HG03558 (cell line): ENCODE results near the gene ARHGEF16.

Source experiments
- ATAC-seq: cut with Tn5 transposase; IDR thresholded peaks from one replicate; pipeline ENCODE4 v1.9.1; 2021; ENCODE audit warnings: moderate number of reproducible peaks; ENCODE audit not compliant: unreplicated experiment; ENCODE audit errors: extremely low read depth

The ARHGEF16 gene

GRCh38 chr1:3509721-3510120 is 55.3 kb downstream of the ARHGEF16 start:
- no peak for ATAC-seq

GRCh38 chr1:3510136-3510955 is 55.9 kb downstream of the ARHGEF16 start:
- no peak for ATAC-seq

- ATAC-seq = no peak
Measured at GRCh38 chr1:3510956-3511250, 56.4 kb downstream of the ARHGEF16 start.

GRCh38 chr1:3511306-3511705 is 56.8 kb downstream of the ARHGEF16 start:
- no peak for ATAC-seq

- ATAC-seq = no peak
Measured at GRCh38 chr1:3511856-3512255, 57.4 kb downstream of the ARHGEF16 start.

GRCh38 chr1:3514404-3514803 is 59.9 kb downstream of the ARHGEF16 start:
- ATAC-seq = no peak

- no peak for ATAC-seq
Measured at GRCh38 chr1:3515272-3515671, 60.8 kb downstream of the ARHGEF16 start.

- ATAC-seq = no peak
Measured at GRCh38 chr1:3515774-3516480, 61.5 kb downstream of the ARHGEF16 start.

- no peak for ATAC-seq
Measured at GRCh38 chr1:3516481-3516869, 62.0 kb downstream of the ARHGEF16 start.

GRCh38 chr1:3516911-3517675 is 62.6 kb downstream of the ARHGEF16 start:
- ATAC-seq = no peak

GRCh38 chr1:3518256-3518655 is 63.8 kb downstream of the ARHGEF16 start:
- ATAC-seq = no peak

GRCh38 chr1:3518756-3519155 is 64.3 kb downstream of the ARHGEF16 start:
- ATAC-seq = no peak

- ATAC-seq = no peak
Measured at GRCh38 chr1:3519301-3519885, 64.9 kb downstream of the ARHGEF16 start.

GRCh38 chr1:3520419-3521378 is 66.2 kb downstream of the ARHGEF16 start:
- no peak for ATAC-seq

- ATAC-seq = no peak
Measured at GRCh38 chr1:3521426-3521825, 67.0 kb downstream of the ARHGEF16 start.

GRCh38 chr1:3522112-3522511 is 67.6 kb downstream of the ARHGEF16 start:
- ATAC-seq = no peak

GRCh38 chr1:3522564-3523265 is 68.2 kb downstream of the ARHGEF16 start:
- ATAC-seq = no peak

- ATAC-seq = no peak
Measured at GRCh38 chr1:3523980-3524379, 69.5 kb downstream of the ARHGEF16 start.

- no peak for ATAC-seq
Measured at GRCh38 chr1:3524556-3525203, 70.2 kb downstream of the ARHGEF16 start.
